Activated CD4-positive, alpha-beta memory T cell treated with anti-CD3 and anti-CD28 coated beads for 36 hours (primary cell): Measurements from ENCODE around the gene PAFAH1B2. TPM values are rescaled to one million over a fixed set of nuclear protein-coding genes. Genes with fewer than 3 reads are reported as not detected.

ENCODE experiments used
- CTCF ChIA-PET: fragments of 350-600 bp; sonication (Branson Sonifier 250); formaldehyde crosslinking; loops from one replicate; lab custom pipeline; 2021; ENCODE audit warnings: antibody characterized with exemption, inconsistent platforms; lab: Charles Lee
- POLR2A ChIA-PET: fragments of 350-600 bp; sonication (Branson Sonifier 250); formaldehyde crosslinking; loops from one replicate; lab custom pipeline; 2021; ENCODE audit warnings: antibody characterized with exemption; lab: Charles Lee
- DNase-seq: peaks from one replicate; pipeline ENCODE4 v3.0.0-alpha.2; 2020
- H3K27ac Mint-ChIP-seq: one replicate; pipeline ENCODE4 v1.8.0; 2021; ENCODE audit warnings: mixed read lengths
- H3K27me3 Mint-ChIP-seq: one replicate; pipeline ENCODE4 v1.8.0; 2021; ENCODE audit warnings: mixed read lengths
- H3K36me3 Mint-ChIP-seq: one replicate; pipeline ENCODE4 v1.8.0; 2021; ENCODE audit warnings: mixed read lengths
- H3K4me1 Mint-ChIP-seq: one replicate; pipeline ENCODE4 v1.8.0; 2021; ENCODE audit warnings: low read depth, mixed read lengths
- H3K4me3 Mint-ChIP-seq: one replicate; pipeline ENCODE4 v1.8.0; 2021; ENCODE audit warnings: mild to moderate bottlenecking, mixed read lengths
- H3K9me3 Mint-ChIP-seq: one replicate; pipeline ENCODE4 v1.8.0; 2021; ENCODE audit warnings: mixed read lengths
- intact Hi-C: fragments of 100-400 bp; cut with micrococcal nuclease; formaldehyde crosslinking; loops from one replicate; pipeline ENCODE4 v1.15.1; 2023
- total RNA-seq, 2 experiments: library from RNA; stranded (reverse); gene quantifications; one replicate each; pipeline ENCODE4 v1.2.3, GENCODE V29; 2021

PAFAH1B2 gene
- total RNA-seq, 2 experiments from 2014 or later = 61.3 to 61.5 TPM

DNA sequence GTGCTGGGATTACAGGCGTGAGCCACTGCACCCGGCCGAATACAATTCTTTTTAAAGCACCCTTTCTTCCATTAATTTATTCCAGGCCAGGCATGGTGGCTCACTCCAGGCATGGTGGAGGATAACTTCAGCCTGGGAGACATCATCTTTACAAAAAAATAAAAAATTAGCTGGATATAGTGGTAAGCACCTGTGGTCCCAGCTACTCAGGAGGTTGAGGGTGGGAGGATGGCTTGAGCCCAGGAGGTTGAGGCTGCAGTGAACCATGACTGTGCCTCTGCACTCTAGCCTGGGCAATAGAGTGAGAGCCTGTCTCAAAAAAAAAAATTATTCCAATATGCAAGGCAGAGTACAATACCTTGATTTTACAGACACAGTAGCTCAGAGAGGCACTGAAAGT lies 66.5 kb downstream of the PAFAH1B2 start:
- H3K36me3 Mint-ChIP-seq = peaks cover 32% of the 10 kb centered on the region
- no peaks in the 10 kb centered on the region for H3K9me3 Mint-ChIP-seq
- no peak overlapping the region for H3K4me3 Mint-ChIP-seq
- intact Hi-C loops = no loop called here
- CTCF ChIA-PET = interaction anchor here (0.5 to 1.8 kb wide), 6 partner anchors 12 to 31 kb away, joined by 3 to 11 read pairs (median 4); no protein-coding TSS in a partner anchor
- no peak for DNase-seq
- peaks cover 2% of the 10 kb centered on the region for H3K4me1 Mint-ChIP-seq
- no peaks in the 10 kb centered on the region for H3K27me3 Mint-ChIP-seq
- POLR2A ChIA-PET = interaction anchor here (0.9 kb wide), 1 partner anchor 8 kb away, joined by 3 read pairs; no protein-coding TSS in a partner anchor
- no peak overlapping the region for H3K27ac Mint-ChIP-seq

DNA sequence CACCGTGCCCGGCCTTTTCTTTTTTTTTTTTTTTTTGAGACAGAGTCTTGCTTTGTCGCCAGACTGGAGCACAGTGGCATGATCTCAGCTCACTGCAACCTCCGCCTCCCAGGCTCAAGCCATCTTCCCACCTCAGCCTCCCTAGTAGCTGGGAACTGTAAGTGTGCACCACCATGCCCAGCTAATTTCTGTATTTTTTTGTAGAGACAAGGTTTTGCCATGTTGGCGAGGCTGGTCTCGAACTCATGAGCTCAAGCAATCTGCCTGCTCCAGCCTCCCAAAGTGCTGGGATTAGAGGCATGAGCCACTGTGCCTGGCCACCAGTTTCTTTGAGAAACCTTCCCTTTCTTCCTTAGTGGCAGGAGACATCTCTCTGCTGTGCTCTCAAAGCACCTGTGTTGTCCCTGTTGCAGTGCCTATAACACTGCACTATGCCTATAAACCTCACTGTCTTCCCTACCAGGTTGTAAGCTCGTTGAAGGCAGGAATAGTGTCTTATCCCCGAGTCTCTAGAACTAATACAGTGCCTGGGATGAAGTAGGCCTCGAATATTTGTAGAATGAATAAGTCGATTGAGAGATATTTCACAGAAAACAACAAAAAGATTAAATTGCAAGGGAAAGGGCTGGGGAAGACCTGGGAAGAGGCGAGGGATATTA lies 68.7 kb downstream of the PAFAH1B2 start:
- no peak for DNase-seq
- intact Hi-C loops = no loop called here
- CTCF ChIA-PET = interaction anchor here (1.0 to 1.2 kb wide), 3 partner anchors 9 to 16 kb away, joined by 3 read pairs; no protein-coding TSS in a partner anchor
- no peaks in the 10 kb centered on the region for H3K27me3 Mint-ChIP-seq
- POLR2A ChIA-PET = no interaction called here
- H3K36me3 Mint-ChIP-seq = peaks cover 45% of the 10 kb centered on the region
- H3K4me1 Mint-ChIP-seq = peaks cover 7% of the 10 kb centered on the region
- no peaks in the 10 kb centered on the region for H3K9me3 Mint-ChIP-seq
- no peak overlapping the region for H3K27ac Mint-ChIP-seq
- H3K4me3 Mint-ChIP-seq = no peak overlapping the region

DNA sequence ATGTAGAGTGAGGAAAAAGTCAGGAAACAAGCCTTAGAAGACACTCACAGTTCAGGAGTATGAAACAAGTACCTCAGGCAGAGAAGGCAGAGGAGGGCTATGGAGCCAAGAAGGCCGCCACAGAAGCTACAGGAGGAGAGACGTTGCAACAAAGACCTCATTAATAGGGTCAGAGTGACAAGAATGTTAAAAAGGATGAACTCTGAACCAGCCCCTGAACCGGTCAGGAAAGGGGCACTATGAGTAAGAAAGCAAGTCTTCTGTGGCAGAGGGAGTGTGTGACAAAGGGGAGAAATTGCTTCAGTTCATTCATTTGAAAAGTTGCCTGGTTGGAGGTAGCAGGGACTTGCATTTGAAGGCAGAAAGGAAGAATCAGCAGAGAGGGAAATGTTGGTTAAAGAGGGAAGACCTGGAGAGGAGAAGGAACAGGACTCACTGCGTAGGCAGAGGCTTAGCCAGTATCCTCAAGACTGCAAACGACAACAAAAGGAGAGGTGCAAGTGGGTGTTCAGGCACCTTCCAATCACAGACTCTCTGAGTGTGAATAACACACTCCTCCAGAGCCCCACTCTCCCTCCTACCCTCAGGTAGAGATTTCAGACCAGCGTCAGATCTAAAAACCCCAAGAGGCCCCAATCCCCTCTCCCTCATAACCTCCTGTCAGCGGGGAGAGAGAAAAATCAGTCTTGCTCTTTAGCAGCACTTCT lies 70.5 kb downstream of the PAFAH1B2 start:
- H3K4me3 Mint-ChIP-seq = no peak overlapping the region
- POLR2A ChIA-PET = no interaction called here
- H3K27ac Mint-ChIP-seq = peak overlapping the region; percentile 36
- CTCF ChIA-PET = no interaction called here
- no peaks in the 10 kb centered on the region for H3K9me3 Mint-ChIP-seq
- H3K36me3 Mint-ChIP-seq = peaks cover 61% of the 10 kb centered on the region
- intact Hi-C loops = no loop called here
- H3K4me1 Mint-ChIP-seq = peaks cover 7% of the 10 kb centered on the region
- H3K27me3 Mint-ChIP-seq = no peaks in the 10 kb centered on the region
- DNase-seq = no peak

DNA sequence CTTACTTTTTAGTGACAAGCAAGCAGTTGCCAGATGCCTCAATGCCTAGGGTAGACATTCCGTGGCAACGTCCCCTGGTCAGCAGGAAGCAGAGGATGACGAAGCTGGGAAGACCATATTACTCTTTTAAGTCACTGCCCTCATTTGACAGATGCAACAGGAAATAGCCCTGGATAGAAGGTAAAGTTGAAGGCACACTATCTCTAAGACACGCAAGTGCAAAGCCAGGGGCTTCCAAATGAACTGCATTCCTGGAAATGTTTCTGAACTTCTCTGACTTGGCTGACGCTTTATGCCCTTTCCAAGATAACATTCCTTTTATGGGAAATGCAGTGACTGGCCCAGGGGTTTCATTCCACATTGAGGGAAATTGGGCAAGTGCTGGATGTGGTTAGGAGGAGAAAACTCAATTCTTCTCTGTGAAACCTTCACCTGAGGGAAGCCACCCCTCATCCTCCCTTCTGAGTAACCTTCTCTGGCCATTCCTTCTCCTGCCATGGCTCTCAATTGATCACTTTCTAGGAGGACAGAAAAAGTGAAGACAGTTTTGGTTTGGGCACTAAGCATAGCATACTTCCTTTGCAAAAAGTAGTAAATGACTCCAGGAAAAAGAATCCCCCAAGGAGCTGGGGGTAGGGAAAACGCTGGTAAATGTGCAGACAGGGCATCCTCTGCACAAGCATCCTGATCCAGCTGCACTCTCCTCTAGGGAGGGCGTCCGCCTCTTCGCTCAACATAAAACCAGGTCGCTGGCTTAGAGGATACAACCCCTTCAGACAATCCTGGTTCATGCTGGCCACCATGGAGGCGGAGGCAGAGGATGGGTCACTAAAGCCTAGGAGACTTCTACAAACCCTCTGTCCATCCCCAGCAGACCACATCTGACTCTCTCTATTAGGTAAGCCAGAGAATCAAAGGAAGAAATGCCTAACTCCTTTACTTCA lies 73.3 kb downstream of the PAFAH1B2 start:
- H3K36me3 Mint-ChIP-seq = peaks cover 61% of the 10 kb centered on the region
- no peaks in the 10 kb centered on the region for H3K27me3 Mint-ChIP-seq
- H3K9me3 Mint-ChIP-seq = no peaks in the 10 kb centered on the region
- intact Hi-C loops = no loop called here
- H3K4me1 Mint-ChIP-seq = peaks cover 7% of the 10 kb centered on the region
- ChIA-PET CTCF (interaction anchor here (0.8 to 2.1 kb wide), 2 partner anchors 9 kb away, joined by 3 to 13 read pairs; no protein-coding TSS in a partner anchor), POLR2A (no interaction called here)
- peak overlapping the region; percentile 72 for H3K27ac Mint-ChIP-seq
- H3K4me3 Mint-ChIP-seq = no peak overlapping the region
- no peak for DNase-seq

DNA sequence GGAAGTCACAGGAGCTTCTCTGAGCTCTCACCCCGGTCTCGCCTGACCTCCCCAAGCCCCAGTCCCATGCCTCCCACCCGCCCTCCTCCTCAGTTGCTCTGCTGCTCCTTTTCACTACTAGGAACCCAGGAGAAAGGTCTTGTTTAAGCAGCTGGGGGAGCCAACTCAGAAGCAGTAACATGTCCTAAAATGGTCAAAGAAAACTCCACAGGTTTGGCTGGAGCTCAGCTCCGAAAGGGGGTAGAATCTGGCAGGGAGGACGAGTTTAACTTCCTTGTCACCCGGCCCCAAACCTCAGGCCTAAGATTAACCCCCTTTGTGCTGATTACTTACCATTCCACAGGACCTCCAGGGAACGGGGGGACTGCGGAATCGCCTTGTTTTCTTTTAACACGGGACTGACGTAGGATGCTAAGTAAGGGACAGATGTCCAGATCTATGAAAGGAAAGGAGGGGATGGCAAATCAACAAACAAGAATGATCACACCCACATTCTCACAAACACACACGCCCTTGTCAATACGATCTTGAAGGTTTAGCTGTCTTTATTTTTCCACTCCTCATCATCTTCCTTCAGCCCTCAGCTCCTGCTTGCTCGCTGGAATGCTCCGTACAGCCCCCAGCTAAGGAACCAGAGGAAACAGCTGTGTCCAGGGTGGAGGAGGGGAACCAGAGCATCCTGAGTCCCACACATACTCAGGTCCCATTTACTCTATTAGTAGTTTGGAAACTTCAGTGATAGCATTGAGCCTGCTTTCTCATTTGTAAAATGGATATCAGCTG lies 74.2 kb downstream of the PAFAH1B2 start:
- DNase-seq = no peak
- Mint-ChIP-seq H3K9me3 (no peaks in the 10 kb centered on the region), H3K4me1 (peaks cover 7% of the 10 kb centered on the region), H3K27me3 (no peaks in the 10 kb centered on the region), H3K27ac (no peak overlapping the region), H3K4me3 (no peak overlapping the region), H3K36me3 (peaks cover 58% of the 10 kb centered on the region)
- intact Hi-C loops = no loop called here
- POLR2A ChIA-PET = interaction anchor here (0.6 kb wide), 1 partner anchor 8 kb away, joined by 3 read pairs; no protein-coding TSS in a partner anchor
- CTCF ChIA-PET = interaction anchor here (0.8 to 0.9 kb wide), 2 partner anchors 8 to 21 kb away, joined by 3 read pairs; no protein-coding TSS in a partner anchor

DNA sequence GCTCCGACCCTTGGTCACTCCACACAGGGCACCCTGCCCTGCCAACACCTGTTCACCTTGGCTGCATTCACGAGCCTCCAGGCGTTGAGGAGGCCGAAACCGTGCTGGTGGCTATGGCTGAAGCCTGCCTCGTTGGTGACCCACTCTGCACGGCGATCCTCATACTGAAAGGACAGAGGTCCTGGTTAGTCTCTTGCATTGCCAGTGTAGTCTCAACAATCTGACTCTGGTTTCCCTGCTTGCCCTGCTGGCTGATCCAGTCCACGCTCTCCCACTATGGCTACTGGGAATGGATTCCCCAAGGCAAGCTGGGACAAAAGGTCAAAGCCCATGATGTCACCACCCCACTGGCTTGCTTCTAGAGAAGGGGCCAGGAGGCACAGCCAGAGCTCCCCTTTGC lies 74.9 kb downstream of the PAFAH1B2 start:
- DNase-seq = no peak
- H3K9me3 Mint-ChIP-seq = no peaks in the 10 kb centered on the region
- intact Hi-C loops = no loop called here
- H3K27me3 Mint-ChIP-seq = no peaks in the 10 kb centered on the region
- ChIA-PET CTCF (interaction anchor here (0.9 kb wide), 1 partner anchor 22 kb away, joined by 3 read pairs; no protein-coding TSS in a partner anchor), POLR2A (interaction anchor here (0.6 kb wide), 1 partner anchor 8 kb away, joined by 3 read pairs; no protein-coding TSS in a partner anchor)
- no peak overlapping the region for H3K4me3 Mint-ChIP-seq
- H3K4me1 Mint-ChIP-seq = peaks cover 7% of the 10 kb centered on the region
- H3K27ac Mint-ChIP-seq = no peak overlapping the region
- H3K36me3 Mint-ChIP-seq = peaks cover 59% of the 10 kb centered on the region

DNA sequence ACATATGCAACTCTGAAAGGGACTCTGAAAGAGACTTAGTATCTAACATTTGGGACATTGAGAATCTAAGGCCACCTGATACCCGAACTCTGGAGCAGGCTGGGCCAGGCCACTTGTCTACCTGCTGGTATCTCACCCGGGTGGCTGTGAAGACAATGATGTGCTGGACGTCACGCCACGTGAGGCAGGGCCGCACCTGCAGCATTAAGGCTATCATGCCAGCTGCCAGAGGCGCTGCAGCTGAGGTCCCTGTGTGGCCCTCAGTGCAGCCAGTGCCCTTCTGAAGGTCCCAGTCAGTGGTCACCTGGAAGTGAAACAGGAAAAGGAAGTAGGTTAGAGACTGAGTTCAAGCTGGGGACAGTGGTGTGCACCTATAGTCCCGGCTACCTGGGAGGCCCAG lies 75.4 kb downstream of the PAFAH1B2 start:
- POLR2A ChIA-PET = interaction anchor here (0.6 kb wide), 1 partner anchor 9 kb away, joined by 3 read pairs; no protein-coding TSS in a partner anchor
- intact Hi-C loops = no loop called here
- peaks cover 6% of the 10 kb centered on the region for H3K4me1 Mint-ChIP-seq
- H3K27me3 Mint-ChIP-seq = no peaks in the 10 kb centered on the region
- no peak for DNase-seq
- no peak overlapping the region for H3K27ac Mint-ChIP-seq
- no peaks in the 10 kb centered on the region for H3K9me3 Mint-ChIP-seq
- peaks cover 60% of the 10 kb centered on the region for H3K36me3 Mint-ChIP-seq
- CTCF ChIA-PET = no interaction called here
- no peak overlapping the region for H3K4me3 Mint-ChIP-seq

DNA sequence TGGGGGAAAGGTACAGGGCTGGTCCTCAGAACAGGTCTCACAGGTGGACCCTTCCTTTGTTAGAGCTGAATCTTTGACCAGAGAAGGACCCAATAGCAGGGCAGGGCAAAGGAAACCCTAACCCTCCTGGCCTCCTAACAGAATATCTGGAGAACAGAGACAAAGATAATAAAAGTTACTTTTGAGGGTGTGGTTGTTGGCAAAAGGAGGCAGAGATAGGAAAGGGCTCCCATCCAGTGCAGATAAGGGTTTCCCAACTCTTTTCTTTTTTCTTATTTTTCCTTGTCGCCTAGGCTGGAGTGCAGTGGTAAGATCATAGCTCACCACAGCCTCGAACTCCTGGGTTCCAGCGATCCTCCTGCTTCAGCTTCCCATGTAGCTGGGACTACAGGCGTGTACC lies 75.9 kb downstream of the PAFAH1B2 start:
- Mint-ChIP-seq H3K9me3 (no peaks in the 10 kb centered on the region), H3K27ac (no peak overlapping the region), H3K36me3 (peaks cover 60% of the 10 kb centered on the region), H3K4me1 (peaks cover 5% of the 10 kb centered on the region), H3K4me3 (no peak overlapping the region), H3K27me3 (no peaks in the 10 kb centered on the region)
- intact Hi-C loops = no loop called here
- no peak for DNase-seq
- ChIA-PET CTCF (interaction anchor here (0.8 to 1.0 kb wide), 2 partner anchors 10 to 106 kb away, joined by 3 to 5 read pairs; no protein-coding TSS in a partner anchor), POLR2A (no interaction called here)

DNA sequence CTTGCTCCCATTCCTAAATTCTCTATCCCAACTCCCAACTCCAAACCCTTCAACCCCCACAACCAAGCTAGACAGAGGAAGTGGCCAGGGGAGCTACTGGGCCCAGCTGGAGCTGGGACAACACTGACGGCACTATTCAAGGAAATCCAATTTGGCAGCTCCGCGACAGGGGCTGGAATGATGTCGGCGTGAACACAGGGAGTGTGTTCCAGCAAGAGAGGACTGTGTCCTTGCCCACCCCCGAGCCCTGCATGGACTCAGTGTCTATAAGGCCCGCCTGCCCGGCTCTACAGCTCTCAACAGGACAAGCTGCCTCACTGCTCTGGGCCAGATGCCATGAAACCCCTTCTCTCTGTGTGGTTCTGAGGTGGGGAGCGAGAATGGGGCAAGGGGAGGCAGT lies 76.5 kb downstream of the PAFAH1B2 start:
- Mint-ChIP-seq H3K27ac (no peak overlapping the region), H3K36me3 (peaks cover 66% of the 10 kb centered on the region), H3K4me3 (no peak overlapping the region), H3K4me1 (peaks cover 5% of the 10 kb centered on the region), H3K9me3 (no peaks in the 10 kb centered on the region), H3K27me3 (no peaks in the 10 kb centered on the region)
- no peak for DNase-seq
- intact Hi-C loops = no loop called here
- ChIA-PET POLR2A (no interaction called here), CTCF (interaction anchor here (0.8 to 1.0 kb wide), 3 partner anchors 9 to 106 kb away, joined by 3 to 5 read pairs (median 4); no protein-coding TSS in a partner anchor)

DNA sequence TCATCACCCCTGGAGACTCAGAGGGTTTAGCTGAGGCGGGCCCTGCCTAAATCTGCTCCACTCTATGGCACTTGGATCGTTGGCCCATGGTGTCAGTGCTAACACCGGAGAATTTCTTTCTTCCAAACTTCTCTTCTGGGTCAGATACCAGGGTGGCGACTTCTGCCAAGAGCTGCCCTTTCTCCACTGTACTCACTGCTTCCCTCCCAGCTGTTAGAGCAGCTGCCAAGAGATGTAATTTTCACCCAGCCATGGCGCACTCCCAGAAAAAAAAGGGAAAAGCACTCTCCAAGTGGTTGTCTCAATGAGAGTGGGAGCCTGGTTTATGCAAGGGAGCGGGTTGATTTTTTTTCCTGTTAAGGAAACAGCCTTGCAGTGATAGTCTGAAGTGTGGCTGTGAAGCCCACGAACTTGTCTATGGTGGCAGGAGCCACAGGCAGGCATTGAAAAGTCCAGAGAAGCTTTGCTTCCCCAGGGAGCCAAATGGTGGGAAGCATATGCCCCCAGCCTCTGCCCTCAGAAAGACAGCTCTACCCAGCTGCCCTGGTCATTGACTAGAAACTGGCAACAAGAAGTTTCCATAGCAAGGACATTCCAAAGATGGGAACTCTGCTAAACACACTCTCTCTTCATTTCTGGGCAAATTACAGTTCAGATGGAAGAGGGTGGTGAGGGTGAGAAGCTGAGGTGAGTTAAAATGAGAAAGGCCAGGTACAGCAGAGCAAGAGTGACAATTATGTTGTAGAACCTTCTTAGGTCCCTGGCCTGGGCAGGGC lies 77.1 kb downstream of the PAFAH1B2 start:
- no peaks in the 10 kb centered on the region for H3K9me3 Mint-ChIP-seq
- no peak overlapping the region for H3K27ac Mint-ChIP-seq
- DNase-seq = no peak
- peaks cover 5% of the 10 kb centered on the region for H3K4me1 Mint-ChIP-seq
- POLR2A ChIA-PET = no interaction called here
- H3K27me3 Mint-ChIP-seq = no peaks in the 10 kb centered on the region
- intact Hi-C loops = no loop called here
- H3K36me3 Mint-ChIP-seq = peaks cover 65% of the 10 kb centered on the region
- CTCF ChIA-PET = interaction anchor here (0.5 to 1.7 kb wide), 6 partner anchors 9 to 431 kb away, joined by 3 to 6 read pairs (median 4); partner anchors contain the start of gene APOA5
- H3K4me3 Mint-ChIP-seq = no peak overlapping the region
